ENCODE data around the gene EFS. TPM values are rescaled to one million over a fixed set of nuclear protein-coding genes. Genes with fewer than 3 reads are reported as not detected.

EFS gene
- total and polyA plus RNA-seq, 2 donors (not counting 1 experiment from before 2014, with no cell fraction given): not detected

GRCh38 chr14:23323838-23324454 lies 41.0 kb downstream of the EFS start:
- Histone ChIP-seq H3K79me2 (ENCODE audit: control insufficient read depth, insufficient read depth, low read length) (peaks cover 15% of the 10 kb centered on the region), H3K4me1 (ENCODE audit: control insufficient read depth in 2 of 2, insufficient read depth in 2 of 2, low read length in 2 of 2) (peaks cover 21 to 24% of the 10 kb centered on the region in 2 donors), H3K27me3 (replicated peaks in 1 of 4; ENCODE audit: control extremely low read depth in 1 of 4, control insufficient read depth in 3 of 4, insufficient read depth in 4 of 4, low read length in 3 of 4) (no peaks in the 10 kb centered on the region), H3K27ac (ENCODE audit: low read length in 2 of 2) (no peak overlapping the region), H3K36me3 (replicated peaks in 1 of 2; ENCODE audit: control extremely low read depth in 1 of 2, control insufficient read depth in 1 of 2, extremely low read depth in 1 of 2, insufficient read depth in 2 of 2, low read length in 1 of 2) (peaks cover 7 to 32% of the 10 kb centered on the region in 2 experiments), H2AFZ (ENCODE audit: insufficient read depth, low read depth, low read length, poor library complexity, severe bottlenecking) (no peak overlapping the region), H3K4me2 (replicated peaks; ENCODE audit: low read depth, low read length, poor library complexity, severe bottlenecking) (no peak overlapping the region), H3K9ac (ENCODE audit: low read length) (no peak overlapping the region), H3K9me3 (ENCODE audit: control extremely low read depth in 1 of 3, control insufficient read depth in 2 of 3, insufficient read depth in 1 of 3, low read length in 2 of 3) (no peaks in the 10 kb centered on the region), H4K20me1 (ENCODE audit: control insufficient read depth, insufficient read depth, low read length, poor library complexity, severe bottlenecking) (peaks cover 13% of the 10 kb centered on the region), H3K4me3 (ENCODE audit: control extremely low read depth in 1 of 5, extremely low read depth in 1 of 5, insufficient read depth in 1 of 5, low read depth in 2 of 5, low read length in 4 of 5) (no peak overlapping the region)
- no peak for ATAC-seq (ENCODE audit: low read depth)
- 96% methylated on average over 14 of the region's 18 CpGs for WGBS (ENCODE audit: insufficient coverage)
- TF ChIP-seq CTCF (IDR thresholded peaks at IDR 0.05) (no peak), EZH2 (IDR thresholded peaks at IDR 0.05; ENCODE audit: borderline replicate concordance, insufficient read depth, low read depth, low read length, poor library complexity, severe bottlenecking) (no peak)
- no peak for DNase-seq
- Mint-ChIP-seq H3K4me1 (peaks cover 35% of the 10 kb centered on the region), H3K9me3 (ENCODE audit: insufficient read depth) (no peaks in the 10 kb centered on the region), H3K27me3 (no peaks in the 10 kb centered on the region), H3K27ac (no peak overlapping the region), H3K4me3 (no peak overlapping the region)
- POLR2A ChIA-PET: interaction anchor here (4.4 kb wide), 1 partner anchor 22 kb away, joined by 84 read pairs; the partner anchor contains the start of gene PPP1R3E
- intact Hi-C loops (cut with micrococcal nuclease): no loop called here
- CTCF ChIA-PET: interaction anchor here (1.1 to 6.7 kb wide), 5 partner anchors 22 to 239 kb away, joined by 3 to 56 read pairs (median 21); partner anchors contain the start of gene PPP1R3E

Measured in B cell (primary cell).